Globus pallidus (tissue), 1 donor: ENCODE results near the gene RECQL5.
A peak's percentile ranks its signal among the peaks of the same experiment; 100 is the strongest.

ENCODE experiments used
- DNase-seq: peaks from one replicate; pipeline ENCODE4 v3.0.0-alpha.2; 2015; ENCODE audit warnings: low spot score

The RECQL5 gene

GRCh38 chr17:75688209-75688825 is 21.4 kb upstream of the RECQL5 start:
- DNase-seq = no peak

DNA sequence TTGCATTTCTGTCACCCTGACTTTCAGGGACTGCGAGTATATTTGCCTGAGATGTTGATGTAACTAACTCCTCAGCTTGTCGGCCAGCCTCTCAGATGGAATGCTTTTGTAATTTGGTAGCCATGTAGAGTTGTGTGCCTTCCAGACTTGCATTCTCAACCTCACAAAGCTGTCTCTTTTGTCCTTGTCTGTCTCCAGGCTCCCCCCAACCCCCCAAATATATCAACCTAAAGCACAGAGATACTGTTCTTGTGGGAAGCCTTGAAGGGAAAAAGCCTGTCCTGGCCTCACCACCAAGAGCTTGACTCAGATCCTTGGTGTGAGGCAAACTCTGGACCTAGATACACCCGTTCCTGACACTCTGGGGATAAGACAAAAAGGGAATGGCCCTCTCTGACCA is 18.5 kb upstream of the RECQL5 start:
- no peak for DNase-seq

GRCh38 chr17:75684924-75685323 is 18.0 kb upstream of the RECQL5 start:
- DNase-seq = no peak

- no peak for DNase-seq
These were observed 17.3 kb upstream of the RECQL5 start for GRCh38 chr17:75684249-75684648.

- DNase-seq = no peak
These were observed 16.6 kb upstream of the RECQL5 start for GRCh38 chr17:75683583-75683982.

GRCh38 chr17:75681289-75681688 is 14.3 kb upstream of the RECQL5 start:
- DNase-seq = no peak

- DNase-seq = no peak
These were observed 13.5 kb upstream of the RECQL5 start for GRCh38 chr17:75680431-75680830.

- peak; percentile 62 for DNase-seq
These were observed 12.8 kb upstream of the RECQL5 start for GRCh38 chr17:75679706-75680211.

DNA sequence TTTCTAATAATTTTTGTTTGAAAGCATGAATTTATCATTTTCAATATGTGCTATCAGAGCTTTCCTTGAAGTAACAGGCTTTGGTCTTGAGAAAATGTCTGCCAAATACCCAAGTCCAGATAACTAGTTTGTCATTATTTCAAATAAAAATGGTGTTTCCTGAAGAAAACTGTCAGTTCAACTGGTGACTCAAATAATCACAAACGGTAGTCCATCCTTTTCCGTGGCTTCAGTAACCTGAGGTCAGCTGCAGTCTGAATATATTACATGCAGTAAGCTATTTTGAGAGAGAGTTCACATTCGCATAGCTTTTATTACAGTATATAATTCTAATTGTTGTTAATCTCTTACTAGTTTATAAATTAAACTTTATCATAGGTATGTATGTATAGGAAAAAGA is 9.5 kb upstream of the RECQL5 start:
- DNase-seq = no peak

DNA sequence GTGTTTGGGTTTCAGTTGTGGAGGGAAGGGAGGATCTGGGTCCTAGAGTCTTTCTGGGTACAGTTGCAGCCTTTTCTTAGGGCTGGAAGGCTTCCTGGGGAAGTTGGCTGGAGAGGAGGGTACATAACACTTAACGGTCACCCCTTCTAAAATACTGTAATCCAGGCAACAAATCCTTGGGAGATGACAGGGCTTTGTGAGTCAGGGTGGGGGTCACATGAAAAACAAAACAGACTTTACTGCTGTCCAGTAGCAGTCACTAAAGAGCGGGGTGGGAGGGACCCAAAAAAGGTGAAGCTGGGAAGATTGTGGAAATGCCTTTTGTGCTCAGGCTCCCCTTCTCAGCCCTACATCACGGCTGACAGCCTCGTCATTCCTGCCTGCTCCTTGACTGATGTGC is 6.5 kb upstream of the RECQL5 start:
- no peak for DNase-seq

DNA sequence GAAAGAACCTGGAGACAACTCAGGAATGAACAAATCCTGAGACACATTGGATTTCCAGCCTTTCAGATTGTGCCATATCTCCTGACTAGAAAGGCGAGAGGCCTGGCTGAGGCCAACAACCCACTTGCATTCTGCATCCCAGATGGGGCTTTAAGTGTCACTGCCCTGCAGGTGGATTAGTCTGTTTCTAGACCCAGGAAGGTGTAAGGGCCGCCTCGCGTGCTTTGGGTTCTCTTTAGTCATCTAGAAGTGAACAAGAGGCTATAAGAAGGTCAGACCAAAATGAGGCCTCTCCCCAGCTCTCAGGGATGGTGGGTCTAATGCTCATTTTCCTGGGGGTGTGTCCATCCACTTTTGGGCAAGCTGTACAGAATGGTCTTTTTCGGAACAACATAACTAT is 5.1 kb upstream of the RECQL5 start:
- DNase-seq = no peak

DNA sequence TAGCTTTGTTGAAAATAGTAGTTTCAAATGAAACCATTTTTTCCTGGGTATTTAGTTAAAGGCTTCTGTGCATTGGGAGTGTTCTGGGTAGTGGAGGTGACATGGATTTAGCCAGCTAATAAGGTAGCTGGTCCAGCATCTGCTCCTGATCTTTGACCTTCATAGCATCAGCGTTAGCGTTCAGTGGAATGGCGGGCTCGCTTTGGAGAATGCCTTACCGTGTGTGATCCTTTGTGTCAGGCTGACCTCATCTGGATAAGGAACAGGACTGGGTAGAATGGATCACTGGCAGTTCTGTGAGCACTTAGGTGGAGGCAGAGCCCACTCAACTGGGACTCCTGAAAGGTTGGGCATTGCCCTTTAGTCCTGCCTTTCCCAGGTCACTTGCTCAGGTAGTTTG is 3.9 kb upstream of the RECQL5 start:
- DNase-seq = no peak

GRCh38 chr17:75668489-75668888 is 1.5 kb upstream of the RECQL5 start:
- no peak for DNase-seq

DNA sequence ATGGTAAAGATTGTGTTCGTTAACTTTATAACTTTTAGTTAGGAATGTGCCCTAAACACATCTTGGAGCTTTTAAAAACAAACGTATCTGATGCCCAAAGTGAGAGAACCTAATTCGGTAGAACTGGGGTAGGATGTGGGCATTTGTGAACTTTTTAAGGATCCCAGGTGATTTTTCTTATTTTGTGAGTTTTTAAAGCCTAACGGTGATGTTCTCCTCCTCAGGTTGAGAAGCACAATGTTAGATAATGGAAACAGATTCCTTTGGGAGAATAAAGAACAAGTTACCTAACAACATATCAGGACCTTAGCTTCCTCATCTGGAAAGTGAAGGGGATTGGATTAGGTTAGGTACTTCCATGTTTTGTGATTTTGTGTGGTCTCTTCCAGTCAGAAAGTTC is 871 bp upstream of the RECQL5 start:
- DNase-seq = no peak

DNA sequence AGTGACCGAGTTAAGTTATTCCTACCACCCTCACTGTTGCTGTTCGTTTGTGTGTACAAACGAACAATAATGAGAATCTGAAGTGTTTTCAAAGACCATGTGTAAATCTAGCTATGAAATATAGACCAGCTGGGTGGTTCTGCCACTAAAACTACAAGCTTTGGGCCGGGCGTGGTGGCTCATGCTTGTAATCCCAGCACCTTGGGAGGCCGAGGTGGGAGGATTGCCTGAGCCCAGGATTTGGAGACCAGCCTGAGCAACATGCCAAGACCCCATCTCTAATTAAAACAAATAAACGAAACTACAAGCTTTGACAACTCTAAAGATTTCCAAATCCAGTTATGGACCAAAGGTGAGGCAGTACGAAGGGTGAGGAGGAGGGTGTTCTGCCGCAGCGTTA is 973 bp downstream of the RECQL5 start:
- DNase-seq = no peak

DNA sequence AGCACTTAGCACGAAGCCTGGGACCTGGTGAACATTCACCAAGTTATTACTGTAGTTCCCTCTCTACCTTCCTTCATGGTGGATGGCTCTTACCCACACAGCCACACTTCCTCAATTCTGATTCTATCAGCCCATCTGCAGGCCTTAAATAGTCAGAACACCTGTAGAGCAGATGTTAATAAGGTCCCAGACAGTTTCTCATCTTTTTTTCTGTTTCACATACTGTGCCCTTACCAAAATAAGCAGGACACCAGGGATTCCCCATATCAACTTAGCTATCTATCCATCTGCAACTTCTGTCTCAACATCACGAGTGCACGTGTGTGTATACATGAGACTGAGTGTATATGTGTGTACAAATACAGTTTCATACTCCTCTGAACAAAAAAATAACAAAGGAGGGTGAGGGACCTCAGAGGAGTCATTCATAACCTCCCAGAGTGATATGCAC is 2.8 kb downstream of the RECQL5 start:
- DNase-seq = no peak

DNA sequence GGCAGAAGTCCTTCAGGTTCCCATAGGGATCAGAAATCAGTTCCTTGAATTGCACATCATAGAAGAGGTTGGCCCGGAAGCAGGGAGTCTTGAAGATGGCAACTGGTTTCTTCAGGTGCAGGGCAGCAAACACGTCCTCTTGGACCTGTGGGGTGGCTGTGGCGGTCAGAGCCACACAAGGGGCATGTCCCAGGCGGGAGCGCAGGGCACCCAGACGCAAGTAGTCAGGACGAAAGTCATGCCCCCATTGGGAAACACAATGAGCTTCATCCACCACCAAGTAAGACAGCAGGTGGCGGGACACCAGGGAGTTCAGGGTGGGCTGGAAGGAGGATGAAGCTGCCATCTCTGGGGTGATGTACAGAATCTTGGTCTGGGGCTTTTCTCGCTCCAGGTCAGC is 4.4 kb downstream of the RECQL5 start:
- no peak for DNase-seq

DNA sequence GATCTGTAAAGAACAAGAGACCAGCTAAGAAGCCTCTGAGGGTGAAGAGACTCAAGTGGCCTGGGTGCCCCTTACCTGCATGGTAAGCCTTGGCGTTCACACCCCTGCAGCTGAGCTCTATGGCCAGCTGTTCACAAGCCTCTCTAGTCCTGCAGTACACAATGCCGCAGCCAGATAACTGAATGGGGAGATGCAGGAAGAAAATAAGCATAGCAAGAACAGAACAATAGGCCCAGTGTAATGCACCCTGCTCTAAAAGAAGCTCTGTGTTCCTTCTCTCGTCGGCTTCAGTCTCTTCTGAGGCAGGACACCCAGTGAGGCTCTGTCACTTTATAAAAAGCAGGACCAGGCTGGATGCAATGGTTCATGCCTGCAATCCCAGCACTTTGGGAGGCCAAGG is 5.4 kb downstream of the RECQL5 start:
- DNase-seq = peak; percentile 97

- DNase-seq = no peak
These were observed 8.7 kb downstream of the RECQL5 start for GRCh38 chr17:75658237-75658636.

DNA sequence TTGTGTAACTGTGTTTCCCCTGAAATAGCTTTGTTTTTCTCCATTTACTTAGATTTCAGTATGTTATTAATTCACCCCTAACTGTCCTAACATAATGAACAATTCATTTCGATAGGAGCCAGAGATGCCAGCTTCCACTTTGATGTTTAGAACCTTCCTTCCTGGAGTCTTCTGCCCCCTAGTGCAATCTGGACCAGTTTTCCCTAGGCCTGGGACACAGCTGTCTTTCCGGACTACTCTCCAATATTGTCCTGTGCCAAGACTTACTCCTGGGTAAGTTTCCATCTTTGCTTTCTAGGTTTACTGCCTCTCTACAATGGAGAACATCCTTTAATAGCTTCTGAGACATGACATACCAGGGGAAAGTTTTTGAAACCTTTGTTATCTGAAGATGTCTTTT is 12.8 kb downstream of the RECQL5 start:
- peak; percentile 85 for DNase-seq

DNA sequence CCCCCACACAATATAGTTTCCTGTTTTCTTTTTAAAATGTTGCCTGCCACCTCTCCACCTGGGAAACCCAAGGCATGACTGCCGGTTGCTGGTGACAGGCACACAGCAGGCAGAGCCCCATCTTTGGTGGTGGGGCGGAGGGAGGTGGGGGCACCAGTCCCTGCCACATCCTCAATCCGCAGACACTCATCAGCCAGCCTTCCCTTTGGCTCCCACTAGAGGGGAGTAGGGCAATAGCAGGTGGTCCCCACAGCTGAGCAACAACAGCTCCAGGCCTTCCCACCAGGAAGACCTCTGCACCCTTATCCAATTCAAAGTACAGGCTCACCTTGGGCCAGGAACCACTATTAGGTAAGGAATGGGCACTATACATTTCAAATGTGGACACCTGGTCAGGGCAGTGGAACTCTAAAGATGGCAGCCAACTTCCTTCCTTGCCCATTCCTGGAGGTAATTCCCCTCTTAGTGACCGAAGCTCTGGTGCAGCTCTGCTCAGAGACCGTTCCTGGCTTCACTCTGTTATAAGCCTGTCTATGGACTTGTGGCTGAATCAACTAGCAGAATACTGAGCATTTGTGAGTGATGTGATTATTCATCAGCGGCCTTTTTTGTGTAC is 13.9 kb downstream of the RECQL5 start:
- DNase-seq = peak; percentile 68

- DNase-seq = no peak
These were observed 14.6 kb downstream of the RECQL5 start for GRCh38 chr17:75652341-75652740.

GRCh38 chr17:75650874-75651273 is 16.1 kb downstream of the RECQL5 start:
- no peak for DNase-seq

GRCh38 chr17:75649687-75650086 is 17.3 kb downstream of the RECQL5 start:
- DNase-seq = no peak
